ENCODE measurements around the gene ALK.

- TF ChIP-seq REST (IDR thresholded peaks at IDR 0.05; ENCODE audit: unreplicated experiment): no peak
- no peak for TF ChIP-seq JUNB (IDR thresholded peaks at IDR 0.05; ENCODE audit: unreplicated experiment)
- no peak for TF ChIP-seq CTCF (conservative IDR thresholded peaks at IDR 0.05; ENCODE audit: low read depth in 2 of 2)
These were observed 703.3 kb downstream of the ALK start for GRCh38 chr2:29218071-29218470.
